H9 (cell line): ENCODE results near the gene BRWD1. TPM values are rescaled to one million over a fixed set of nuclear protein-coding genes. Genes with fewer than 3 reads are reported as not detected.
A peak's percentile ranks its signal among the peaks of the same experiment; 100 is the strongest.

Source experiments
- DNase-seq: peaks from one replicate; pipeline ENCODE4 v3.0.0-alpha.2; 2017
- H2AFZ ChIP-seq: one replicate; pipeline ENCODE4 v1.6.1; 2013; ENCODE audit warnings: mild to moderate bottlenecking, low read length, control low read depth, moderate library complexity
- H2AK5ac ChIP-seq: 2 replicates; pipeline ENCODE4 v1.6.1; 2013; ENCODE audit warnings: low read length, control low read depth, mixed read lengths; ENCODE audit not compliant: insufficient read length
- H2BK120ac ChIP-seq: one replicate; pipeline ENCODE4 v1.6.1; 2013; ENCODE audit warnings: low read depth, mild to moderate bottlenecking, low read length, control low read depth, inconsistent platforms; ENCODE audit not compliant: poor library complexity, severe bottlenecking
- H2BK12ac ChIP-seq: 2 replicates; pipeline ENCODE4 v1.6.1; 2013; ENCODE audit warnings: low read length, control low read depth, mixed read lengths, low read depth; ENCODE audit not compliant: insufficient read length
- H2BK15ac ChIP-seq: 2 replicates; pipeline ENCODE4 v1.6.1; 2013; ENCODE audit warnings: low read depth, low read length, control low read depth
- H2BK20ac ChIP-seq: one replicate; pipeline ENCODE4 v1.6.1; 2013; ENCODE audit warnings: low read depth, mild to moderate bottlenecking, low read length, control low read depth, inconsistent platforms; ENCODE audit not compliant: poor library complexity, severe bottlenecking
- H2BK5ac ChIP-seq: 2 replicates; pipeline ENCODE4 v1.6.1; 2013; ENCODE audit warnings: low read length, control low read depth, mixed read lengths; ENCODE audit not compliant: insufficient read length
- H3K14ac ChIP-seq: 2 replicates; pipeline ENCODE4 v1.6.1; 2013; ENCODE audit warnings: low read length, control low read depth; ENCODE audit not compliant: insufficient read depth
- H3K18ac ChIP-seq: 2 replicates; pipeline ENCODE4 v1.6.1; 2013; ENCODE audit warnings: low read depth, mild to moderate bottlenecking, mixed read lengths, low read length, control low read depth; ENCODE audit not compliant: insufficient read length
- H3K23ac ChIP-seq: 2 replicates; pipeline ENCODE4 v1.6.1; 2013; ENCODE audit warnings: low read length, control low read depth, mixed read lengths, low read depth; ENCODE audit not compliant: insufficient read length
- H3K23me2 ChIP-seq: 2 replicates; pipeline ENCODE4 v1.6.1; 2013; ENCODE audit warnings: low read depth, mild to moderate bottlenecking, mixed read lengths, low read length, control low read depth; ENCODE audit not compliant: insufficient read length, poor library complexity, severe bottlenecking
- H3K27ac ChIP-seq: 2 replicates; pipeline ENCODE4 v1.5.1; 2013; ENCODE audit warnings: low read length, control low read depth, mixed read lengths, low read depth; ENCODE audit not compliant: insufficient read length
- H3K27me3 ChIP-seq: 2 replicates; pipeline ENCODE4 v1.6.1; 2013; ENCODE audit warnings: low read length, control low read depth, inconsistent platforms; ENCODE audit not compliant: insufficient read depth
- H3K4ac ChIP-seq: 2 replicates; pipeline ENCODE4 v1.6.1; 2013; ENCODE audit warnings: low read depth, mild to moderate bottlenecking, control low read depth, inconsistent platforms, low read length, moderate library complexity
- H3K4me1 ChIP-seq: 2 replicates; pipeline ENCODE4 v1.6.1; 2013; ENCODE audit warnings: low read length, control low read depth, inconsistent platforms; ENCODE audit not compliant: insufficient read depth
- H3K4me2 ChIP-seq: 2 replicates; pipeline ENCODE4 v1.6.1; 2013; ENCODE audit warnings: low read length, control low read depth, mixed read lengths; ENCODE audit not compliant: insufficient read length, insufficient read depth
- H3K56ac ChIP-seq: 2 replicates; pipeline ENCODE4 v1.6.1; 2013; ENCODE audit warnings: low read depth, mild to moderate bottlenecking, mixed read lengths, low read length, control low read depth; ENCODE audit not compliant: insufficient read length
- H3K79me1 ChIP-seq: 2 replicates; pipeline ENCODE4 v1.6.1; 2013; ENCODE audit warnings: low read depth, mild to moderate bottlenecking, moderate library complexity, low read length, control low read depth, inconsistent platforms; ENCODE audit not compliant: insufficient read depth, poor library complexity, severe bottlenecking
- H3K79me2 ChIP-seq: 2 replicates; pipeline ENCODE4 v1.6.1; 2013; ENCODE audit warnings: low read length, control low read depth, inconsistent platforms; ENCODE audit not compliant: insufficient read depth
- H3K9ac ChIP-seq: 2 replicates; pipeline ENCODE4 v1.6.1; 2013; ENCODE audit warnings: low read length, control low read depth, mixed read lengths; ENCODE audit not compliant: insufficient read length; ENCODE audit errors: extremely low read depth
- H3K9me3 ChIP-seq: one replicate; pipeline ENCODE4 v1.6.1; 2013; ENCODE audit warnings: low read depth, low read length, inconsistent platforms; ENCODE audit not compliant: control insufficient read depth
- H3T11ph ChIP-seq: one replicate; pipeline ENCODE4 v1.6.1; 2013; ENCODE audit warnings: mild to moderate bottlenecking, low read length, control low read depth, inconsistent platforms
- H4K20me1 ChIP-seq: one replicate; pipeline ENCODE4 v1.6.1; 2013; ENCODE audit not compliant: control insufficient read depth, insufficient read length, insufficient read depth
- H4K5ac ChIP-seq: 2 replicates; pipeline ENCODE4 v1.6.1; 2013; ENCODE audit warnings: low read depth, mild to moderate bottlenecking, mixed read lengths, low read length, control low read depth; ENCODE audit not compliant: insufficient read length
- H4K8ac ChIP-seq: replicated peaks from 2 replicates; pipeline ENCODE4 v1.6.1; 2013; ENCODE audit warnings: low read length, control low read depth, mixed read lengths, low read depth; ENCODE audit not compliant: insufficient read length
- H4K91ac ChIP-seq: 2 replicates; pipeline ENCODE4 v1.6.1; 2013; ENCODE audit warnings: low read depth, mild to moderate bottlenecking, moderate library complexity, mixed read lengths, low read length, control low read depth; ENCODE audit not compliant: insufficient read length
- H3K27ac Mint-ChIP-seq, 3 experiments: 2 replicates in 2 of 3; 3 replicates in 1 of 3; pipeline ENCODE4 v1.8.0; 2020 to 2021; ENCODE audit warnings: mixed read lengths in 3 of 3, mild to moderate bottlenecking in 1 of 3, moderate library complexity in 1 of 3
- H3K27me3 Mint-ChIP-seq: 2 replicates; pipeline ENCODE4 v1.8.0; 2021; ENCODE audit warnings: low read depth, mild to moderate bottlenecking, moderate library complexity, mixed read lengths
- H3K36me3 Mint-ChIP-seq, 3 experiments: 2 replicates in 2 of 3; 3 replicates in 1 of 3; pipeline ENCODE4 v1.8.0; 2020 to 2021; ENCODE audit warnings: low read depth in 3 of 3, mixed read lengths in 3 of 3; ENCODE audit not compliant: insufficient read depth in 1 of 3
- H3K4me1 Mint-ChIP-seq, 2 experiments: 2 replicates each; pipeline ENCODE4 v1.8.0; 2020; ENCODE audit warnings: mixed read lengths in 2 of 2
- H3K4me3 Mint-ChIP-seq, 2 experiments: 2 replicates in 1 of 2; 3 replicates in 1 of 2; pipeline ENCODE4 v1.8.0; 2020 to 2021; ENCODE audit warnings: mild to moderate bottlenecking in 2 of 2, mixed read lengths in 2 of 2, moderate library complexity in 1 of 2
- H3K9me3 Mint-ChIP-seq, 2 experiments: 2 replicates in 1 of 2; 3 replicates in 1 of 2; pipeline ENCODE4 v1.8.0; 2020; ENCODE audit warnings: mild to moderate bottlenecking in 2 of 2, mixed read lengths in 2 of 2, moderate library complexity in 1 of 2
- WGBS: extraction: QIAGEN DNeasy Blood & Tissue Kit; methylation state at CpG from one replicate; pipeline ENCODE4 v1.1.7; 2013; ENCODE audit warnings: missing lambda C conversion rate, low lambda C conversion rate, mixed read lengths; ENCODE audit not compliant: insufficient read length; ENCODE audit errors: extremely low coverage; 5-methylcytosine and 5-hydroxymethylcytosine counted together
- total RNA-seq: library from RNA; stranded (reverse); gene quantifications from 2 replicates; pipeline ENCODE4 v1.2.1, GENCODE V29; 2021
- TF ChIP-seq, protein P1 (sequence below): fragments of 200-600 bp; sonication (generic); conservative IDR thresholded peaks from 3 replicates; pipeline ENCODE4 v1.8.0; 2021; ENCODE audit warnings: antibody characterized with exemption, mild to moderate bottlenecking

Gene BRWD1
- total RNA-seq, 1 experiment from 2014 or later = 48.4 TPM

DNA sequence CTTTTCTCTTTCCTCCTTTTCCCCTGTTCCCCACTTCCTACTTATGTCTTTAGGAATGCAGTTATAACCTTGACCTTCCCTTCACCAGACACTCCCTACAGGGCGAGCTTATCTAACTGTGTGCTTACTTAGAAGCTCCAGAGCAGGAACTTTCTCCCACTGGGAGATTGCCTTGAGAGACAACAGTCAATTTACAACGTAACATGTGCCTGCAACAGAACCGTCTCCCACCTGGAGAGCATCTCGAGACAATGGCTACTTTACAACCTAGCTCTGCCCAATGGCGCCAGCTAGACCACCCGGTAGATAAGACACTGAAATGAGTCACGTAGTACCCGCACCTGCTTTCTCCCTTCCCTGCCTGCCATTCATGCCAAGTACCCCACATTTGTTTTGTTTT is 18.7 kb upstream of the BRWD1 start:
- H4K91ac ChIP-seq = no peak overlapping the region
- no peak overlapping the region for H3K4me2 ChIP-seq
- H3K27ac Mint-ChIP-seq = peak overlapping the region in 2 of 3 experiments; percentile 35 to 71; a peak in 4 of 7 replicates
- no CpG with 5 or more reads among the region's 8 CpGs for WGBS
- no peak overlapping the region for H3K18ac ChIP-seq
- no peak overlapping the region for H3K23ac ChIP-seq
- no peak overlapping the region for H2BK15ac ChIP-seq
- H3K56ac ChIP-seq = no peak overlapping the region
- no peak overlapping the region for H3K14ac ChIP-seq
- no peak overlapping the region for H2AFZ ChIP-seq
- H3T11ph ChIP-seq = no peak overlapping the region
- H3K79me2 ChIP-seq = no peaks in the 10 kb centered on the region
- H2BK5ac ChIP-seq = no peak overlapping the region
- H3K27me3 Mint-ChIP-seq = no peaks in the 10 kb centered on the region
- TF ChIP-seq, protein P1, sequence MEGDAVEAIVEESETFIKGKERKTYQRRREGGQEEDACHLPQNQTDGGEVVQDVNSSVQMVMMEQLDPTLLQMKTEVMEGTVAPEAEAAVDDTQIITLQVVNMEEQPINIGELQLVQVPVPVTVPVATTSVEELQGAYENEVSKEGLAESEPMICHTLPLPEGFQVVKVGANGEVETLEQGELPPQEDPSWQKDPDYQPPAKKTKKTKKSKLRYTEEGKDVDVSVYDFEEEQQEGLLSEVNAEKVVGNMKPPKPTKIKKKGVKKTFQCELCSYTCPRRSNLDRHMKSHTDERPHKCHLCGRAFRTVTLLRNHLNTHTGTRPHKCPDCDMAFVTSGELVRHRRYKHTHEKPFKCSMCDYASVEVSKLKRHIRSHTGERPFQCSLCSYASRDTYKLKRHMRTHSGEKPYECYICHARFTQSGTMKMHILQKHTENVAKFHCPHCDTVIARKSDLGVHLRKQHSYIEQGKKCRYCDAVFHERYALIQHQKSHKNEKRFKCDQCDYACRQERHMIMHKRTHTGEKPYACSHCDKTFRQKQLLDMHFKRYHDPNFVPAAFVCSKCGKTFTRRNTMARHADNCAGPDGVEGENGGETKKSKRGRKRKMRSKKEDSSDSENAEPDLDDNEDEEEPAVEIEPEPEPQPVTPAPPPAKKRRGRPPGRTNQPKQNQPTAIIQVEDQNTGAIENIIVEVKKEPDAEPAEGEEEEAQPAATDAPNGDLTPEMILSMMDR = no peak
- DNase-seq = no peak
- no peak overlapping the region for H2AK5ac ChIP-seq
- H3K23me2 ChIP-seq = no peaks in the 10 kb centered on the region
- H4K8ac ChIP-seq = no peak overlapping the region
- no peak overlapping the region; a peak in 1 of 5 replicates for H3K4me3 Mint-ChIP-seq
- no peaks in the 10 kb centered on the region for H3K79me1 ChIP-seq
- H4K5ac ChIP-seq = no peak overlapping the region
- H2BK12ac ChIP-seq = no peak overlapping the region
- no peaks in the 10 kb centered on the region for H3K27me3 ChIP-seq
- no peaks in the 10 kb centered on the region for H3K4me1 ChIP-seq
- H4K20me1 ChIP-seq = peaks cover 2% of the 10 kb centered on the region
- H3K36me3 Mint-ChIP-seq = no peaks in the 10 kb centered on the region
- no peaks in the 10 kb centered on the region for H3K9me3 Mint-ChIP-seq
- H3K4me1 Mint-ChIP-seq = peaks cover 11 to 13% of the 10 kb centered on the region in 2 experiments
- H2BK20ac ChIP-seq = no peak overlapping the region
- H2BK120ac ChIP-seq = no peak overlapping the region
- H3K27ac ChIP-seq = no peak overlapping the region
- no peak overlapping the region for H3K4ac ChIP-seq
- no peak overlapping the region for H3K9ac ChIP-seq
- no peaks in the 10 kb centered on the region for H3K9me3 ChIP-seq
